G401 (cell line): ENCODE data around the gene MYCBP2. TPM values are rescaled to one million over a fixed set of nuclear protein-coding genes. Genes with fewer than 3 reads are reported as not detected.

ENCODE experiments used
- DNase-seq: peaks from one replicate; pipeline ENCODE4 v3.0.0-alpha.2; 2015; ENCODE audit warnings: low spot score
- in situ Hi-C: cut with HindIII; loops from 2 replicates; pipeline ENCODE4 v1.10.0; 2016; ENCODE audit warnings: low sequenced_read_pairs, mixed read lengths
- total RNA-seq: library from RNA; depleted of rRNA; stranded (reverse); fragments of >200 nt; shearing (Covaris generic); gene quantifications from 2 replicates; pipeline ENCODE4 v1.2.3, GENCODE V29; 2014

The MYCBP2 gene
- total RNA-seq, 1 experiment from 2014 or later: 9.2 TPM

DNA sequence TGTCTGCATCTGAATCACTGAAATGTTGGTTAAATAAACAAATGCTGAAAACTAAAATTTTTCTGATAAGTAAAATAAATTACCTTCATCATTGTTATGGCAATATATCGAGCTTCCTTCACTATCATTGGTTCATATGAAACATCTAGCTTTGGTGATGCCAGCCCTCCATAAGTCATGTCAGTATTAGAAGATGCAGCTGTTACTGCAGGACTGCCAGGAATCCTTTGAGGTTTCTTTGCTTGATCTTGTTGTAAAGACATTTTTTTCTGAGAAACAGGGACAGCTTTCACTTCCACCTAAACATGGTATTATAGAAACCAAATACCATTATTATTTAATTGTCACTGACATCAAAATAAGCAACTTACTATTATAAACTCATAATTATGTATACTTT, 176.2 kb downstream of the MYCBP2 start:
- DNase-seq: no peak
- in situ Hi-C loops: no loop called here

DNA sequence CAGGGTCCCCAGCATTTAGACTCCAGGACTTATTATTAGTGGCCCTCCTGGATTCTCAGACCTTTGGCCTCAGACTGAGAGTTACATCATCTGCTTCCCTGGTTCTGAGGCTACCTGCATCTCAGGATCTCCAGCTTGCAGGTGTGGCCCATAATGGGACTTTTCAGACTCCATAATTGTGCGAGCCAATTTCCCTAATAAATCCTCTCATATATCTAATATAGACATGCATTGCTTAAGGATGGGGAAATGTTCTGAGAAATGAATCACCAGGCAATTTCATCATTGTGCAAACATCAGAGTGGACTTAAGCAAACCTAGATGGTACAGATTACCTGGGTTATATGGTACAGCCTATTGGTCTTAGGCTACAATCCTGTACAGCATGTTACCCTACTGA, 183.5 kb downstream of the MYCBP2 start:
- DNase-seq: no peak

DNA sequence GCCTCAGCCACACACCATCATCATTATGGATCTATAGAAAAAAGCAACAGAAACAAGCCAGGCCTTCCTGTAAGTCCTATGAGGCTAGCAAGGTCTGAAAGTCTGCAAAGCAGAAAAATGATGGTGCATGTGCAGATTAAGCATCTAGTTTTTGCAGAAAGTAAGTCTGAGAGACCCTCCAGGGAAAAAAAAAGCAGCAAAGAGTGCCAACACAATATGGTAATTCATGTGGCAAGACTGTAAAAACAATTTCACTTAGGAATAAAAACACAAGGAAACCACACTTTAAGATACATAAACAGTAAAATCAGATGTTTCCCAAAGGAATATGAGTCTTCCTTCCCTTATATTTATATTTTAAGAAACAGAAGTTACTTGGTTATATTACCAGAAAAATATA, 187.6 kb downstream of the MYCBP2 start:
- DNase-seq: no peak
- in situ Hi-C loops: no loop called here

More for the DNA sequence above, 183.5 kb downstream of the MYCBP2 start:
- in situ Hi-C loops: no loop called here

DNA sequence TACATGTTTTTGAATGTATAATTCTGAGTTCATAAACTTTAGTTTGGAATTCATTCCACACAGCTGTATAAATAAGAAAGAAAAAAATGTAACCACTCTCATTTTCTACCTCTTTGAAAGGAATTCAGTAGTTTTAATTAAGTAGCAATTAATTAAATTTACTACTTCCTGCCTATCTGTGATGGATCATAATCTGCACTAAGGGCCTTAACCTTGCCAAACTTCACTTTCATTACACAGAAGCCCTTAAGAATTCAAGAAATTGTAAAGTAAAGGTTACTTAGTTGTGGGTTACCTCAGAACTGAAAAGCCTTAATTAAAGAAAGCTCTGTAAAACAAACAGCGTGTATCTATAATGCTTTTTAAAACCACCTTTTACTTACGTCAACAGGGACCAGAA, 188.1 kb downstream of the MYCBP2 start:
- DNase-seq: no peak
- in situ Hi-C loops: no loop called here

DNA sequence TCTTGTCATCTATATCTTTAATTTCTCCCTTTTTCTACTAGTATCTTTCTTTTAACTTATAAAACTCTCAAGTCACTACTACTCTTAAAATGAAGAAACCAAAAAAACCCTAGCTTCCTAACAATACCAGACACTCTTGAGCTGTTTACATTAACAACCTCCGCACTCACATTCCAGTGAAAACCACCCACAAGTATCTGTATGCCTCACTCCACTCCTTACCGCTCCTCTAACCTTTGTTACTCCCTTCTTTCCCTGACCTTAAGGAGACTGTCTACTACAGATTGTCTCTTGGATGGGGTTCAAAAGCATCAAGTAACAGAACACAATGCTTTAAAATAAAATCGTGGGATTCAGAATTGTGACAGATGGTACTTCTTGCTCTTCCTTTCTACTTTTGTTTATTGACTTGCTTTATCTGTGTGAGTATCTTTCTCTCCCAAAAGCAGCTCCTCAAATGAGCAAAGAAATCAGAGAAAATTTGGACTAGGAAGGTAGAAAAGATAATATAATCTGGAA, 189.9 kb downstream of the MYCBP2 start:
- in situ Hi-C loops: no loop called here
- DNase-seq: peak; percentile 53

DNA sequence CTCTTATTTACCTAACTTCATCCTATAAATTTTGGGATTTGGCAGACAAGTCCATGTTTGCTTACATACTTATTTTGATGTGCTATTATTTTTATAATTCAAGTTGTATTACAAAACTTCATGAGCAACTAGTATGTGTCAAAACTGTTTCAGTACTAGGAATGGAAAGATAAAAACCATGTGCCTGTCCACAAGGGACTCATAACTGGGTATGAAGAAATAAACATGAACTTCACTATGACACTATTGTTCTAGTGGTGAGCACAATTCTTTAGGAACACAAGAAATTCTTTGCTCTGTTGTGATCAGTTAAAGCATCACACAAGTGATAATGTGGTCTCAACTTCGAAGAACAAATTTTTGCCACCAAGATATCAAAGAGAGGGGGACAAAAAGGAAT, 202.5 kb downstream of the MYCBP2 start:
- in situ Hi-C loops: no loop called here
- no peak for DNase-seq

DNA sequence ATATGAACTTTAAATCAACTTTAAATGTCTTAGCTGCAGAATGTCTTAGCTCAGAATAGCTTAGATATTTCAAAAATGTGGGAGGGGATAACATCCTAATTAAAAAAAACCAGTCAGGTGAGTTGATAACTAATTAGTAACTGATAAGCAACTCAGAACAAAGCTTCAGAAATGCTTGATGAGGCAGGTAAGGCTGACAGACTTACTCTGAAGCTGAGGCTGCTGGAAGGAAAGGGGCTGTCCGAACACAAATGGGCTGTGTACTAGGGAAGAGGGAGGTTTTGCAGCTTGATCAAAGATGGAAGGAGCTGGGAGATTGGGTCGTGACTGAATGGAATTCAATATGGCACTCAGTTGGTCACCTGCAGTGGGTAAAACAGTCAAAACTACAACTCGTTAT, 208.8 kb downstream of the MYCBP2 start:
- DNase-seq: no peak
- in situ Hi-C loops: no loop called here

DNA sequence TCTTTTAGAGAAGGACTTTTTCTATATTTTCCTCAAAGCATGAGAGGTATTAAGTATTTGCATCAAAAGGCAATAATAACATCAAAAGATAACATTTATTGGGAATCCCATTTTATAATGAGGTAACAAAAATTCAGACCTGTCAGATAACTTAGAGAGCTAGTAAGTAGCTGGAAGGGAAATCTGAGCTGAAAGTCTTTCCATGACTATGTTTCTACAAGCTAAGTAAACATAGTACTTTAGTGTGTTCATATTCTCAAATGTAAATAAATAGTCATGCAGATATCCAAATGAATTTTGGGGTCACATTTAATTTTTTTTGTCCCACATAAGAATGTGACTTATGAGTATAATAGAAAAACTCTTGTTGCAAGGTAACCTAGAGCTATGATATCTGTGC, 212.6 kb downstream of the MYCBP2 start:
- DNase-seq: no peak
- in situ Hi-C loops: no loop called here

DNA sequence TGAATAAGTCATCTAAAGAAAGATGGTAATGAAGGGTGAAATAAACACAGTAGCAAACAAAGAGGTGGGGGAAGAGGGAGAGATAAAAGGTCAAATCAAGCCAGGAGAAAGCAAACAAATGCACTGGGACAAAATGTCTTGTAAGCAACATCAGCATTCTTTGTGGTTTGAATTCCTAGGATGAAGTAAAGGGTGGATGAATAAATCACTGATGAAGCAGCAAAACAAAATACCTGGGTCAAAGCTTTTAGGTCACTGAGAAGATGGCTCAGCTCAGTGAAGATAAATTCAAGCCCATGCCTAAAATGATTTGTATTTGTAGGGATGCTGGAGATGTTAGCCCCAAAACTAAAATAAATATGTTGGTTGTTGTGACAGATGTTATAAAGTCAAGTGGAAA, 213.4 kb downstream of the MYCBP2 start:
- in situ Hi-C loops: no loop called here
- DNase-seq: no peak

DNA sequence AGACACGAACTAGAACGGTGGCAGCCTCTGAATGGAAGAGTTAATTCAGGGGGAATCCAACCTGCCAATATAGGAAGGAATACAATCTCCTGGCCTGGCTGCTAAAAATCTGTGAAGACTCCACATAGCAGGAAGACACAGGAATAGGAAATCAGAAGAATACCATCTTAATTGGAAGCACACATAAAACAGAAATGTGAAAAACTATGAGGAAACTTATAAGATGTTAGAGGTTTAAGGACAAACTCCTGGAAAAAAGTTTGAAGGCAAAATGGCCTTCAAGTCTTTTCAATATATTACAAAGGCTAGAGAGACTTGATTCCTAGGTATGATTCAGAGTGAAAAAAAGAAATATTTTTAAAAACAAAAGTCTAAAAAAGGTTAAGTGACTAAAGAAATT, 221.8 kb downstream of the MYCBP2 start:
- in situ Hi-C loops: no loop called here
- no peak for DNase-seq

DNA sequence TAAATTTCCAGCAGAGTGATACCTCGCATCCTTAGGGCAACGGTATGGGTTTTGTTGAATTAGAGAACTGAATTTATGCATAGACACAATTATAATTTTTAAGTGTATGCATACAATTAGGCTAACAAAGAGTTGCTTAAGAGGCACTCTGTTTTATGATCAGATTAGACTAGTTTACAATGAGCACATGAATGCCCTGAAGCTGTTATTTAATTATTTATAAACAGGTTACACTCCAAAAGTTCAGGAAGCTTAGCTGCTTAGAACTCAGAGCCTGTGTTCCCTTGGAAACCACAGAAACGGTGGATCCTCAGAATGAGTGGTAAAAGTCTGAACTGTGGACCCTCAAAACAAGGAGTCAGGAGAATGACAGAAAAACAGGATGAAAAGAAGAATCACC, 227.5 kb downstream of the MYCBP2 start:
- in situ Hi-C loops: no loop called here
- DNase-seq: no peak

DNA sequence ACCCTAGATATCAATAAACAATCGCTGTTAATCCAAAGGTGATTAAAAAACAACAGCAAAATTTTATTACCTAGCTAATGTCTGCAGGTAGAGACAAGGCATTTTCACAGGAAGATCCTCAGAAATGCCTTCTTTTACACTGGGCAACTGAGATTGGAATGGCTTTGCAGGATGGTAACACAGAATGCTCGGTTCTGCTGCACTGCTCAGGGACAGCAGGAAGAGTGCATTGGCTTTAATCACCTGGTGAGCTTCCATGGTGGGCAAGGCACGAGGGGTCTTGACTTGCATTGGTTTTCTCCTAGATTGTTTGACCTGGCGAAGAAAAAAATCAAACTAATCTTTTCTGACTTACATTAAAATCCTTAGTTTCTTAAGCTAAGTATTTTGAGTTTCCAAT, 231.6 kb downstream of the MYCBP2 start:
- no peak for DNase-seq
- in situ Hi-C loops: no loop called here

DNA sequence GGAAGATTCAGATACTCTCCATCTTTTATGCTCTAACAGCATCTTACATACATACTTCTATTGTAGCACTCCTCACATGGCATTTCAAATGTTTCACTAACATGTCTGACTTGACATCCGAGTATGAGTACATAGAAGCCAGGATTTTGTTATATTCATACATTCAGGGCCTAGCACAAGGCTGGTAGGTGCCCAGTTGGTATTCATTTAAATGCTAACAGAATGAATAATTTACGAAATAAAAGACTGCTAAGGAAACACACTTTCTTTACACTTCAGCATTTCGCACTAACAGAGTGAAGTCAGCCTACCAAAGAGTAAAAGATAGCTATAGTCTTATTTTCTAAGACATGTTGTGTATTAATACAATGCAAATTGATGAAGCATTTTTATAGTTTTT, 232.1 kb downstream of the MYCBP2 start:
- in situ Hi-C loops: no loop called here
- no peak for DNase-seq

DNA sequence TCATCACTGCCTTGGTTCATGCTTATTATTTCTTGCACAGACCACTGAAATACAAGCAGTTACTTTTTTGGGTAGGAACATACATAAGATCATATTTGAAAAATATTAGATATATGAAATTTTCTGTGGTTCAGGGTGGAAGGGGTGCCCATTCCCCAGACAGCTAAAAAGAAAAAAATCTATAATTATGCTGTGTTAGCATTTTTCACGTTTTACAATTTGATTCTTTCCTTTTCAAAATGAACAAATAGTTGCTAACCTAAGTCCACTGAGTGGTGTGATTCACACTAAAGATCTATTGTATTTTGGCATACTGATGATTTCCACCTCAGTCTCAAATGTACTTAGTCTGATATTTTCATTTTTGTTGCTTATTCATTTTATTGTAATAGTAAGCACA, 233.2 kb downstream of the MYCBP2 start:
- DNase-seq: no peak
- in situ Hi-C loops: no loop called here

DNA sequence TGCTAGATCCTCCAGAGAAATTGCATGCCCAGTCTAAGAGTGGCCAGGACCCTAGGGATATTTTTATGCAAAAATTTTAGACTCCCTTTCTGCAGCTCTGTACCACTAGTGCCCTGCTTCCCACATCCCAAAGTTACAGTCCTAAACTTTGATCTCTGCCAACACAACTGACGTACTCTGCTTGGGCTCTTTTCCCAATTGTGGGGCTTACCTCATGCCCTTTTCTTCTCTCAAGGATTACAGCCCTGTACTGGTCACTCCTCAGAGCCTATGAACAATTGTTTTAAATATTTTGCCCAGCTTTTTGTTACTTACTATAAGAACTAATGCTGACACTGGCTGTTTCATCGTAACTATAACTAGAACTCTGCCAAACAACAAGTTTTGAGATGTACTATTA, 242.1 kb downstream of the MYCBP2 start:
- in situ Hi-C loops: no loop called here
- DNase-seq: no peak

DNA sequence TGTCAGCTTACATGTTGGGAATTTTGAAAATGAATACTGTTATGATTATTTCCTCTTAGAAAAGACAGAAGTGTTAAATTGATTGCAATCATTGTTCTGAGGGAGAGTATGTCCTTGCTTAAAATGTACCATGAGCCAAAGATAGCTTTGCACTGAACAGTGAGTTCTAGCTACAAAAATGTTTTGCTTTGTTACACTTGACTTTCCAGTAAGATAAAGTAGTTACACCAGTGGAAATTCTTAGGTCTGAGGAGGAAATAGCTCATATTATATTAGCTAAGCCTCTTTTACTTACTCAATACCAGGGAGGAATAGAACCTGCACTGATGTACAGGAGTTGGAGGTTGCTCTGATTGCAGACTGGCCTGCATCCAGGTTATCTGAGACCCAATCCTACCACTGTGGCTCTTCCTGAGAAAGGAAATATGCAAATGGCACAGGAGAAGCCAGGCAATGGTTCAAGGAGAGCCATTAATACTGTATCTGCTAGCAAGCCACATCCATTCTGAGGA, 246.9 kb downstream of the MYCBP2 start:
- in situ Hi-C loops: no loop called here
- DNase-seq: no peak

DNA sequence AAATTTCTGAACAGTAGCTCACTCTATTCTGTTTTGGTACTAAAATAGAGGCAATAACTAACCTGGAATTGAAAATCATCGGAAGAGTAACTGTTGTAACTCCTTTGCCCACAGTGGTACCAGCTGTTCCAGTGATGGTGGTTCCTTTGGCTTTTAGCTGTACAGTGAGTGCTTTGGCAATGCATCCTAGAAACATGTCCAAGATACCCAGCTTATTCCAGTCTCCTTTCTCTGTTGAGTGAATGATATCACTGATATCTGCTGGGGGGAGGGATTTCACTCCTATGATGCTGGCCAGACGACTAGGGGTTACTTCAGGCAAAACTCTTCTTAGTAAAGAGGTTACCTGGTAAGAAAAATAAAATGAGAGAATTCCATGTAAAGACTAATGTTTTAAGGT, 259.4 kb downstream of the MYCBP2 start:
- in situ Hi-C loops: no loop called here
- DNase-seq: no peak

DNA sequence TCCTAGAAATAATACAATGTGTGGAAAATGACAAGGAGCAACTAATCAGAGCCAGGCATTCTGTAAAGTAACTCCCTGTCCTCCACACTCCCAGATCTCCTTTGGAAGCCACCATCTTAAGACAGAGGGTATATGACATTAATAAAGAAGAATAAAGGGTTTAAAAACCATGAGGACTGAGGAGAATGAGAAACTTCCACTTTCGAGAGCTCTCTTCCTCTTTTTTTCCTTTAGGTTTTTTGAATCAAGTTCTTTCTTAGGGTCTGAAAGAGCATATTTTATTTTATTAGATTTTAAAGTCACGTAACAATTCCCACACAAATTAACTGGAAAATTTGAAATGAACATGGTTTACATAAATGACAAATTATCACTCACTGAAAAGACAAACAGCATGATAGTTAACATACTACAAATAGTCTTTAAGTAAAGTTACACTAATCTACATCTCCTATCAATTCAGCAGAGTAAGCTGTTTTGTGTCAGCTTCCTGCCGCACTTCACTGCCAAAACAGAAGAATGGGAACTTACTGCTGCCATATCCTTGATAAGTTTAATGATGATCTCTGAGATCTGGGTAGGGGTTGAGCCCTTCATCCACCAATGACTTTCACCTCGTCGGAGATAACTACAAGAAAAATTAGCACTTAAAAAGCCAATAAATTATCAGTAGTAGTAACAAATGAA, 261.3 kb downstream of the MYCBP2 start:
- in situ Hi-C loops: no loop called here
- no peak for DNase-seq

DNA sequence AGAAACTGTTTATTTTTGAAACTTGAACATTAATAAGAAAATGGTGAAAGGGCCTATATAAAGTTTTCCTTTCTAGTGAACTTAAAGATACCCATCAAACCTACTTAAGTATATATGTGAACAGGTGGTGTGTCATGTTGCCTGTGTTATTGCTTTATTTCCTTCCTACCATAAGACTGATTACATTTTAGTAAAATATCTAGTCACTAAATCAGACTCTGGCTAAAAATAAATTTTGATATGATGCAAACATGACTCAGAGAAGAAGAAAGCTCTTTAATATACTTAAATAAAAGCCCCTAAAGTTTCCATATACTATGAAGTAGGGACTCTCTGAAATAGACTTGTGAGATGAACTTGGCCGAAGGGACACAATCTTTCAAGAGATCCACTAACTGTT, 264.8 kb downstream of the MYCBP2 start:
- DNase-seq: no peak
- in situ Hi-C loops: no loop called here

DNA sequence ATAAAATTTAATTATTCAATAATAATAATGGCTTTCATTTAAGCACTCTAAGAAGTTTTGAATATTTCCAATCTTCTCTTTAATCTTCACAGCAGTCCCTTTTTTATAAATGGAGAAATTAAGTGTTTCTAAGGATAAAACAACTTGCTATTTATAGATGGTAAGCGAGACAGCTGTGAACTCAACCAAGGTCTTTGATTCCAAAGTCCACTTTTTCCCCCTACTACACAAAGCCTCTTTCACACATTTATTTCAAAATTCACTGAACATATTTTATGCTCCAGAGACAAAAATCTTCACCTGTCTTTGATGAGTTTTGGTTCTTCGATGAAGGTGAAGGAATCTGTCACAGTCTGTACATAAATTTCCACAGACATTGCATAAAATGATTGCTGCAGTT, 265.5 kb downstream of the MYCBP2 start:
- DNase-seq: no peak
- in situ Hi-C loops: no loop called here

DNA sequence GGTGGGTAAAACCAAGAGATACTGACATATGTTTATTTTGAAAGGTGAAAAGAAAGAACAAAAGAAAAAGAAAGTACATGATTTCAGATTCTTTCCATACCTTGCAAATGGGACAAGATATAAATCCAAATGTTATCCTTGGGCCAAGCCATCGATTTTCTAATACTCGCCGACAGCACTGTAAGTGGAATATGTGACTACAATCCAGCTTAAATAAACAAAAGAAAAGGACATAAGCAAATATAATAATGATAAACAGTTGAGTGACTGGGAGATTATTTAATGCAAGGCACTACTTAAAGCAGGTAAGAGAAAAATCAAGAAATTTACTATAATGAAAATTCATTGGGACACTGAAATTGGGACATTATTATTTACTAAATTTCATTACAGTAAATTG, 270.0 kb downstream of the MYCBP2 start:
- no peak for DNase-seq
- in situ Hi-C loops: no loop called here
